LNCaP clone FGC (cell line): ENCODE measurements around the gene BCAS2.

ENCODE experiments used
- DNase-seq: peaks from one replicate; pipeline ENCODE4 v3.0.0-alpha.2; 2011; ENCODE audit warnings: low read depth
- H3K4me3 ChIP-seq: 2 replicates; pipeline ENCODE4 v1.5.1; 2011; ENCODE audit warnings: mild to moderate bottlenecking, low read depth, low read length, control low read depth
- TF ChIP-seq, protein P1 (sequence below): IDR thresholded peaks from 2 replicates; pipeline ENCODE4 v1.5.1; 2012; ENCODE audit warnings: mild to moderate bottlenecking; ENCODE audit not compliant: control insufficient read depth, insufficient read depth; ENCODE audit errors: extremely low read depth

BCAS2 gene

DNA sequence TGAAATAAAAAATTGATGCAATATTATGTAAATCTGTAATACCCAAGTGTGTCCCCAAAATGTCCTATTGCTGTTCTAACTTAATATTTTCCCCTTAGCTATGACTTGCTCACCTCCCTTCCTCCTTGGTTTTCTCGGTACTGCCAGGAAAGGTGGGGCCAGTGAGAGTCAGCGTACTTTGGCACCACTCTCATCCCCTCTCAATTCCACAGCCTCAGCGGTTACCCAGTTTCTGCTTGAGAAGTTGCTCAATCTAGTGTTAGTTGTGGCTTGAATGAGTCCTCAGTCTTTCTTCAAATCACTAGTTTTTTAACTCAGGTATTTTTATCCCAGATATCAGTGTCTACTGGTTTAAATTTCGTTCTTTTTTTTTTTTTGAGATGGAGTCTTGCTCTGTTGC lies 32.3 kb downstream of the BCAS2 start:
- no peak overlapping the region for H3K4me3 ChIP-seq
- TF ChIP-seq, protein P1, sequence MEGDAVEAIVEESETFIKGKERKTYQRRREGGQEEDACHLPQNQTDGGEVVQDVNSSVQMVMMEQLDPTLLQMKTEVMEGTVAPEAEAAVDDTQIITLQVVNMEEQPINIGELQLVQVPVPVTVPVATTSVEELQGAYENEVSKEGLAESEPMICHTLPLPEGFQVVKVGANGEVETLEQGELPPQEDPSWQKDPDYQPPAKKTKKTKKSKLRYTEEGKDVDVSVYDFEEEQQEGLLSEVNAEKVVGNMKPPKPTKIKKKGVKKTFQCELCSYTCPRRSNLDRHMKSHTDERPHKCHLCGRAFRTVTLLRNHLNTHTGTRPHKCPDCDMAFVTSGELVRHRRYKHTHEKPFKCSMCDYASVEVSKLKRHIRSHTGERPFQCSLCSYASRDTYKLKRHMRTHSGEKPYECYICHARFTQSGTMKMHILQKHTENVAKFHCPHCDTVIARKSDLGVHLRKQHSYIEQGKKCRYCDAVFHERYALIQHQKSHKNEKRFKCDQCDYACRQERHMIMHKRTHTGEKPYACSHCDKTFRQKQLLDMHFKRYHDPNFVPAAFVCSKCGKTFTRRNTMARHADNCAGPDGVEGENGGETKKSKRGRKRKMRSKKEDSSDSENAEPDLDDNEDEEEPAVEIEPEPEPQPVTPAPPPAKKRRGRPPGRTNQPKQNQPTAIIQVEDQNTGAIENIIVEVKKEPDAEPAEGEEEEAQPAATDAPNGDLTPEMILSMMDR, result no peak
- DNase-seq, result no peak

DNA sequence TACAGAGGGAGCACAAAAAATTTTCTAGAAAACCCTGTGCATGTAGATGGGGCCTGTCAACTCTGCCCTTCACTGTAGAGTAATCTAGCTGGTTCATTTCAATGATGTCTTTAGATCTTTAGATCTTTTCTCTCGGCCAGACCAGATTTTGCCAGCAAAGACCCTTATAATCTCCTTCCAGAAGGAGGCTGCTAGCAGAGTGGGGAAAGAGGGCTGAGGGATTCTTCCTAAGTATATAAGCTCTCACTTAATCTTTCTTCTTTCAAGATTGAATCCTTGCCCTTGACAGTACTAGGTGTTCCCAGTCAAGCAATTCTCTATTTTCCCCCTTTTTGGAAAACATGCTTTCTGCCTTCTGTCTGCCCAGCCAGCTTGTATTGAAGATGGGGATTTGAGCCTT lies 34.3 kb downstream of the BCAS2 start:
- no peak for DNase-seq
- no peak overlapping the region for H3K4me3 ChIP-seq
- TF ChIP-seq, protein P1, result no peak

DNA sequence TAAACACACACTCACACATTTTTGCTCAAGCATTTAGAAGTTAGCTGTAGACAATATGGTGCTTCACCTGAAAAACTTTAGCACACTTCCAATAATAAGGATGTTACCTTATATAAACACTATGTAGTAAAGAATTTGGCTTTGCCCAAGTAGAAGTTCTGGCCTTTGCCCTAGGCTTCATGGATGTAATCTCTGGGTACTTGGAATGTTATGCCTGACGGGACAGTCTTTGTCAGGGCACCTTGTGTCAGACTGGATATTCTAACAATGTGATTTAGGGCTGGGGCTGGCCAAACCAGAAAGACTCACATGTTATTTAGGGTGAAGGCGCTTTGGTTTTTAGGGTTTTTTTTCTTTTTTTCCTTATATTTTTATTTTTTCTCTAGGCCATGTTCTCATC lies 35.6 kb downstream of the BCAS2 start:
- TF ChIP-seq, protein P1, result no peak
- DNase-seq, result no peak
- no peak overlapping the region for H3K4me3 ChIP-seq

DNA sequence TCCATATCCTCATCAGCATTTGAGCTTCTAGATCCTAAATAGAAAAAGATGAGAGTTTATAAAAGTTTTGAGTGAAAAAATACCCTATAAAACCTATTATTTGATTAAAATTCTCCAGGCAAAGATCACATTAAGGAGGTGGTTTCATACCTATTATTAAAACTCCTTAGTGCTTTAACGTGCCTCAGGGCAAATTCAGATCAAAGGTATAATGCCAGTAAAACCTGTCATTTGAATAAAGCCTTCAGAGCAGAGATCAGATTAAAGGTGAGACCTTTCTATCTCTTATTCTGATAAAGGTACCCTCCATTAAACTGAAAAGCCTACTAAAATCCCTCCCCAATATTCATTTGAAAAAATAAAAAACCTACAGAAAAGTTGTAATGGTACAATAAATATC lies 36.1 kb downstream of the BCAS2 start:
- DNase-seq, result no peak
- H3K4me3 ChIP-seq, result no peak overlapping the region
- TF ChIP-seq, protein P1, result no peak

DNA sequence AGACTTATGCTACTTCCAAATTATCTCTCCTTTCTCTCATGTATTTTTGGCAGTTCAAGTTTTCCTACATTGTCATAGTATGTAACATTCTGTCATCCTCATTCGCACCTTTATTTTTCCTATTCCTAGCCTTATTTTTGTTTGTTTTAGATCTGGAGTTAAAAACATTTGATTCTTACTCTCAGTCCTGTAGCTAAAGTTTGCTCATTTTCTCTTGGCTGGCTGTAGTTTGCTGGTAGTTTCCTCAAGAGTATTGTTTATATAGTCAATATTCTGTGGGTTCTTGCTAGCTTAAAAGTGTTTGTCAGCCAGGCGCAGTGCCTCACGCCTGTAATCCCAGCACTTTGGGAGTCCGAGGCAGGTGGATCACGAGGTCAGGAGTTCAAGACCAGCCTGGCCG lies 40.6 kb downstream of the BCAS2 start:
- DNase-seq, result no peak
- TF ChIP-seq, protein P1, result no peak
- no peak overlapping the region for H3K4me3 ChIP-seq

DNA sequence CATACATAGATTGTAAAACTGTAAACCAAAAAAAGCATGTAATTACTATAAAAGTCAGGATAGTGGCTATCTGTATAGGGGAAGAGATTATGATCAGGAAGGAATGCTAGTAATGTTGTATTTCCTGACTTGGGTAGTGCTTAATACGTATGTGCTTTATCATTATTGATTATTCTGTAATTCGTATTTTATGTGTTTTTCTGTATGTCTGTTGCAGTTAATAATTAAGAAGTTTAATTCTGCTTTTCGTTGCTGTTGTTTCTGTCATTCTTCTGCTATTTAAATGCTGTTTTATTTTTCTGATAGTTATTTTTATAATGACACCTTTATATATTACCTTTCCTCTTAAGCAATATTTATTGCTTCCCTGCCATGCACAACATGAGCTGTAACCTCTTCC lies 41.1 kb downstream of the BCAS2 start:
- no peak for DNase-seq
- H3K4me3 ChIP-seq, result no peak overlapping the region
- TF ChIP-seq, protein P1, result no peak

DNA sequence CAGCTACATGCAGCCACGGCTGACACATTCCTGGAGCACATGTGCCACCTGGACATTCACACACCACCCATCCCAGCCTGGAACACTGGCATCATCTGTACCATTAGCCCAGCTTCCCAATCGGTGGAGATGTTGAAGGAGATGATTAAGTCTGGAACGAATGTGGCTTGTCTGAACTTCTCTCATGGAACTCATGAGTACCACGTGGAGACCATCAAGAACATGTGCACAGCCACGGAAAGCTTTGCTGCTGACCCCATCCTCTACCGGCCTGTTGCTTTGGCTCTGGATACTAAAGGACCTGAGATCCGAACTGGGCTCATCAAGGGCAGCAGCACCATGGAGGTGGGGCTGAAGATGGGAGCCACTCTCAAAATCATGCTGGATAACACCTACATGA lies 45.4 kb downstream of the BCAS2 start:
- TF ChIP-seq, protein P1, result no peak
- no peak overlapping the region for H3K4me3 ChIP-seq
- DNase-seq, result no peak
